ENCODE results near the gene PRRG1.
A peak's percentile ranks its signal among the peaks of the same experiment; 100 is the strongest.
"Not testable (repeated sequence)": the region's sequence is repeated elsewhere in the genome, so short reads cannot be mapped to it uniquely, and the experiment has no call there.

Gene PRRG1

GRCh38 chrX:37378830-37379229, 29.7 kb downstream of the PRRG1 start:
- no peak for DNase-seq

GRCh38 chrX:37380256-37380655, 31.1 kb downstream of the PRRG1 start:
- no peak for DNase-seq

GRCh38 chrX:37380924-37381323, 31.8 kb downstream of the PRRG1 start:
- DNase-seq = peak; percentile 1

- no peak for DNase-seq
These were observed 34.1 kb downstream of the PRRG1 start for GRCh38 chrX:37383313-37383712.

GRCh38 chrX:37388413-37388812, 39.2 kb downstream of the PRRG1 start:
- no peak for DNase-seq

- no peak for DNase-seq
These were observed 56.8 kb downstream of the PRRG1 start for GRCh38 chrX:37405956-37406355.

GRCh38 chrX:37407736-37408135, 58.6 kb downstream of the PRRG1 start:
- DNase-seq = no peak

- no peak for DNase-seq
These were observed 60.1 kb downstream of the PRRG1 start for GRCh38 chrX:37409278-37409677.

- no peak for DNase-seq
These were observed 71.0 kb downstream of the PRRG1 start for GRCh38 chrX:37420185-37420584.

- no peak for DNase-seq
These were observed 71.6 kb downstream of the PRRG1 start for GRCh38 chrX:37420756-37421155.

GRCh38 chrX:37424000-37424429, 74.9 kb downstream of the PRRG1 start:
- DNase-seq = no peak

GRCh38 chrX:37425370-37425769, 76.2 kb downstream of the PRRG1 start:
- no peak for DNase-seq

- not testable (repeated sequence) for DNase-seq
These were observed 79.8 kb downstream of the PRRG1 start for GRCh38 chrX:37428962-37429361.

GRCh38 chrX:37434362-37434761, 85.2 kb downstream of the PRRG1 start:
- no peak for DNase-seq

- no peak for DNase-seq
These were observed 88.0 kb downstream of the PRRG1 start for GRCh38 chrX:37437160-37437559.

- no peak for DNase-seq
These were observed 92.2 kb downstream of the PRRG1 start for GRCh38 chrX:37441377-37441776.

- no peak for DNase-seq
These were observed 96.0 kb downstream of the PRRG1 start for GRCh38 chrX:37445182-37445581.

GRCh38 chrX:37453821-37454220, 104.7 kb downstream of the PRRG1 start:
- no peak for DNase-seq

GRCh38 chrX:37454537-37455285, 105.5 kb downstream of the PRRG1 start:
- DNase-seq = no peak

- DNase-seq = no peak
These were observed 106.2 kb downstream of the PRRG1 start for GRCh38 chrX:37455381-37455780.

GRCh38 chrX:37460285-37460684, 111.1 kb downstream of the PRRG1 start:
- not testable (repeated sequence) for DNase-seq

- DNase-seq = no peak
These were observed 113.2 kb downstream of the PRRG1 start for GRCh38 chrX:37462346-37462745.

GRCh38 chrX:37468124-37468739, 119.1 kb downstream of the PRRG1 start:
- no peak for DNase-seq

GRCh38 chrX:37470711-37471110, 121.5 kb downstream of the PRRG1 start:
- no peak for DNase-seq

GRCh38 chrX:37472836-37473235, 123.7 kb downstream of the PRRG1 start:
- DNase-seq = no peak
